A549 (cell line): ENCODE measurements around the gene ALOX15. TPM values are rescaled to one million over a fixed set of nuclear protein-coding genes. Genes with fewer than 3 reads are reported as not detected.

Experiments used
- ATAC-seq, 2 experiments: fragments of 200-7000 bp in 1 of 2; fragments of >200 bp in 1 of 2; cut with Nextera tagmentation in 1 of 2; cut with Tn5 transposase in 1 of 2; 3 replicates each; pipeline versions ENCODE4 v1.8.0 to v1.9.1; 2018 to 2020; ENCODE audit warnings: mild to moderate bottlenecking in 1 of 2, moderate library complexity in 1 of 2
- CTCF ChIA-PET: fragments of 300-600 bp; sonication (Branson Sonifier 250); formaldehyde crosslinking; extraction: SDS; loops from one replicate; lab custom pipeline; 2021; ENCODE audit warnings: antibody characterized with exemption, inconsistent platforms; lab: Yijun Ruan, JAX
- POLR2A ChIA-PET: fragments of 350-600 bp; formaldehyde crosslinking; extraction: SDS; loops from one replicate; lab custom pipeline; 2021; ENCODE audit warnings: antibody characterized with exemption, inconsistent platforms; lab: Yijun Ruan, JAX
- DNase-seq, 2 experiments: peaks; one replicate each; pipeline versions ENCODE4 v3.0.0 to v3.0.0-alpha.2; 2011 to 2016; ENCODE audit warnings: low read depth in 1 of 2, low spot score in 1 of 2
- FAIRE-seq: peaks from 2 replicates; lab custom pipeline; 2011; peaks lifted over from hg19 to GRCh38; lab: Jason Lieb, UNC
- H3K27ac ChIP-seq, 2 experiments: fragments of >200 bp; sonication (Bioruptor Twin); formaldehyde crosslinking; 3 replicates each; pipeline ENCODE4 v1.5.1; 2016 to 2017
- H3K4me1 ChIP-seq: fragments of >200 bp; sonication (Bioruptor Twin); formaldehyde crosslinking; 3 replicates; pipeline ENCODE4 v1.6.1; 2016
- H3K4me2 ChIP-seq: fragments of >200 bp; sonication (Bioruptor Twin); formaldehyde crosslinking; 3 replicates; pipeline ENCODE4 v1.6.1; 2016
- H3K4me3 ChIP-seq: fragments of >200 bp; sonication (Bioruptor Twin); formaldehyde crosslinking; 3 replicates; pipeline ENCODE4 v1.5.1; 2016
- H3K9me3 ChIP-seq: fragments of >200 bp; sonication (Bioruptor Twin); formaldehyde crosslinking; 3 replicates; pipeline ENCODE4 v1.6.1; 2016
- BHLHE40 ChIP-seq: IDR thresholded peaks from 2 replicates; pipeline ENCODE4 v1.6.1; 2012; ENCODE audit warnings: low read depth, low read length, inconsistent platforms
- CEBPB ChIP-seq, 2 experiments: fragments of >200 bp in 1 of 2; sonication (Bioruptor Twin) in 1 of 2; formaldehyde crosslinking in 1 of 2; IDR thresholded peaks; 2 replicates each; pipeline ENCODE4 v1.6.1; 2012 to 2016
- CHD2 ChIP-seq: fragments of 150-350 bp; IDR thresholded peaks from 2 replicates; pipeline ENCODE4 v1.6.1; 2014; ENCODE audit warnings: low read length; ENCODE audit not compliant: partially characterized antibody
- CHD4 ChIP-seq: fragments of 200-600 bp; sonication (generic); IDR thresholded peaks from 2 replicates; pipeline ENCODE4 v1.6.1; 2016; ENCODE audit warnings: antibody characterized with exemption, mild to moderate bottlenecking, borderline replicate concordance
- EP300 ChIP-seq, 2 experiments: fragments of >200 bp; sonication (Bioruptor Twin); formaldehyde crosslinking; IDR thresholded peaks; 2 replicates in 1 of 2; 3 replicates in 1 of 2; pipeline ENCODE4 v1.6.1; 2016 to 2017
- ESRRA ChIP-seq: fragments of 150-350 bp; IDR thresholded peaks from 2 replicates; pipeline ENCODE4 v1.6.1; 2014; ENCODE audit warnings: mild to moderate bottlenecking, low read length, borderline replicate concordance
- FOSB ChIP-seq: fragments of 250-450 bp; sonication (Bioruptor Pico); IDR thresholded peaks from 2 replicates; pipeline ENCODE4 v1.5.0; 2020; ENCODE audit warnings: mild to moderate bottlenecking, moderate library complexity
- FOSL2 ChIP-seq, 2 experiments: fragments of 450-650 bp in 1 of 2; fragments of >200 bp in 1 of 2; sonication (Bioruptor Twin) in 1 of 2; formaldehyde crosslinking; IDR thresholded peaks; 2 replicates each; pipeline versions ENCODE4 v1.5.0 to v1.6.1; 2016 to 2020; ENCODE audit warnings: mild to moderate bottlenecking in 1 of 2, moderate library complexity in 1 of 2
- HOXB13 ChIP-seq: fragments of 250-450 bp; sonication (Bioruptor Pico); IDR thresholded peaks from 2 replicates; pipeline ENCODE4 v1.5.0; 2020; ENCODE audit warnings: low read depth, mild to moderate bottlenecking, moderate library complexity
- HOXB5 ChIP-seq: fragments of 250-450 bp; sonication (Bioruptor Pico); IDR thresholded peaks from 2 replicates; pipeline ENCODE4 v1.5.0; 2020; ENCODE audit warnings: mild to moderate bottlenecking, moderate library complexity
- JUN ChIP-seq, 2 experiments: fragments of >200 bp; sonication (Bioruptor Twin); formaldehyde crosslinking; IDR thresholded peaks; 2 replicates in 1 of 2; 3 replicates in 1 of 2; pipeline ENCODE4 v1.6.1; 2016 to 2017
- NFE2L2 ChIP-seq: fragments of 150-350 bp; conservative IDR thresholded peaks from 2 replicates; pipeline ENCODE4 v1.6.1; 2014; ENCODE audit warnings: low read length
- POLR2A ChIP-seq: IDR thresholded peaks from 2 replicates; pipeline ENCODE4 v1.6.1; 2012; ENCODE audit warnings: mild to moderate bottlenecking, low read length
- RARB ChIP-seq: fragments of 250-450 bp; sonication (Bioruptor Pico); IDR thresholded peaks from 2 replicates; pipeline ENCODE4 v1.8.0; 2021; ENCODE audit warnings: mild to moderate bottlenecking, moderate library complexity
- RFX5 ChIP-seq: fragments of 450-650 bp; IDR thresholded peaks from 2 replicates; pipeline ENCODE4 v1.7.1; 2014; ENCODE audit warnings: antibody characterized with exemption, mild to moderate bottlenecking, moderate library complexity
- RNF2 ChIP-seq: fragments of 200-600 bp; sonication (generic); IDR thresholded peaks from 2 replicates; pipeline ENCODE4 v1.6.1; 2016; ENCODE audit warnings: low read depth, mild to moderate bottlenecking, antibody characterized with exemption, moderate library complexity, borderline replicate concordance
- SREBF2 ChIP-seq: fragments of 450-650 bp; IDR thresholded peaks from 2 replicates; pipeline ENCODE4 v1.6.1; 2014; ENCODE audit warnings: mild to moderate bottlenecking, moderate library complexity
- TFCP2L1 ChIP-seq: fragments of 250-450 bp; sonication (Bioruptor Pico); IDR thresholded peaks from 2 replicates; pipeline ENCODE4 v1.5.0; 2021; ENCODE audit warnings: mild to moderate bottlenecking
- ZFP36 ChIP-seq: fragments of 450-650 bp; IDR thresholded peaks from 2 replicates; pipeline ENCODE4 v1.6.1; 2014; ENCODE audit warnings: borderline replicate concordance; ENCODE audit not compliant: partially characterized antibody
- WGBS: methylation state at CpG from one replicate; pipeline ENCODE4 v1.1.6; 2017; ENCODE audit errors: missing lambda C conversion rate; 5-methylcytosine and 5-hydroxymethylcytosine counted together
- polyA plus RNA-seq, 4 experiments: library from polyadenylated mRNA; depleted of rRNA in 3 of 4; stranded (reverse); fragments of >200 nt; fragmentation: RNase III in 1 of 4; extraction: RNeasy Plus Mini Kit Qiagen cat#74134 plus additional on column Dnase treatment in 1 of 4; gene quantifications; 2 replicates in 3 of 4; 3 replicates in 1 of 4; pipeline ENCODE4 v1.2.3, GENCODE V29; 2011 to 2017
- TF ChIP-seq, protein P1 (sequence below): fragments of 200-600 bp; sonication (generic); IDR thresholded peaks from 2 replicates; pipeline ENCODE4 v1.6.1; 2016; ENCODE audit warnings: antibody characterized with exemption, mild to moderate bottlenecking, moderate library complexity
- TF ChIP-seq, protein P2 (sequence below): fragments of 250-450 bp; sonication (Bioruptor Pico); IDR thresholded peaks from 2 replicates; pipeline ENCODE4 v1.5.0; 2020; ENCODE audit warnings: low read depth, mild to moderate bottlenecking, moderate library complexity
- TF ChIP-seq, protein P3 (sequence below): fragments of 150-350 bp; IDR thresholded peaks from 2 replicates; pipeline ENCODE4 v1.6.1; 2014; ENCODE audit warnings: low read depth, mild to moderate bottlenecking, low read length
- TF ChIP-seq, protein P4 (sequence below): IDR thresholded peaks from 2 replicates; pipeline ENCODE4 v1.6.1; 2012
- TF ChIP-seq, protein P5 (sequence below): fragments of 450-650 bp; IDR thresholded peaks from 2 replicates; pipeline ENCODE4 v1.6.1; 2014; ENCODE audit warnings: antibody characterized with exemption

The ALOX15 gene
- polyA plus RNA-seq, 2 of the 4 experiments (the other 2 are of a cell fraction), result 0.08 to 0.12 TPM

DNA sequence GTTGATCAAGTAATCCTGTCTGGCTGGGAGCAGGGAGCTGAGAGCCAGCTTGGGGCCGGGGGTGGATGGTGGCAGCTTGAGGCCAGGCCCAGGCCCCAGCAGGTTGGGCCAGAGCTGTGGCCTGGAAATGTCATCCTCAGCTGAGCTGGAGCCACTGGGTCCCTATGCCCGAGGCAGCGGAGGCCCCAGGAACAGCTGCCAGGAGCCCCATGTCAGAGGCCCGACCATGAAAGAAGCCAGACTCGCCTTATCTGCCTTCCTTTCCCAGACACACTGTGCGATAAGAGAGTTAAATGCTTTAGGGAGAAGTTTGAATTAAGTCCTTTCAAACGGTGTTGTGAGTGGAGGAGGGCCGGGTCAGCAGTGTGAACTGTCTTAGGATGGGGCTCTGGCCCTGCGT lies 53.7 kb downstream of the ALOX15 start:
- Histone ChIP-seq H3K4me3 (no peak overlapping the region), H3K4me2 (no peak overlapping the region), H3K27ac (no peak overlapping the region), H3K9me3 (no peaks in the 10 kb centered on the region)
- ChIA-PET POLR2A (no interaction called here), CTCF (interaction anchor here (1.0 to 18.8 kb wide), 10 partner anchors 9 to 674 kb away, joined by 3 to 186 read pairs (median 4); no protein-coding TSS in a partner anchor)
- DNase-seq, result no peak
- 71% methylated on average over 9 of the region's 9 CpGs for WGBS
- FAIRE-seq, result no peak
- ATAC-seq, result no peak
- no peak for TF ChIP-seq HOXB5 (CRISPR knock-in tag)
- no peak for TF ChIP-seq NFE2L2
- TF ChIP-seq HOXB13 (CRISPR knock-in tag), result no peak
- no peak for TF ChIP-seq EP300 (IDR thresholded peaks at IDR 0.05)
- TF ChIP-seq, protein P1, sequence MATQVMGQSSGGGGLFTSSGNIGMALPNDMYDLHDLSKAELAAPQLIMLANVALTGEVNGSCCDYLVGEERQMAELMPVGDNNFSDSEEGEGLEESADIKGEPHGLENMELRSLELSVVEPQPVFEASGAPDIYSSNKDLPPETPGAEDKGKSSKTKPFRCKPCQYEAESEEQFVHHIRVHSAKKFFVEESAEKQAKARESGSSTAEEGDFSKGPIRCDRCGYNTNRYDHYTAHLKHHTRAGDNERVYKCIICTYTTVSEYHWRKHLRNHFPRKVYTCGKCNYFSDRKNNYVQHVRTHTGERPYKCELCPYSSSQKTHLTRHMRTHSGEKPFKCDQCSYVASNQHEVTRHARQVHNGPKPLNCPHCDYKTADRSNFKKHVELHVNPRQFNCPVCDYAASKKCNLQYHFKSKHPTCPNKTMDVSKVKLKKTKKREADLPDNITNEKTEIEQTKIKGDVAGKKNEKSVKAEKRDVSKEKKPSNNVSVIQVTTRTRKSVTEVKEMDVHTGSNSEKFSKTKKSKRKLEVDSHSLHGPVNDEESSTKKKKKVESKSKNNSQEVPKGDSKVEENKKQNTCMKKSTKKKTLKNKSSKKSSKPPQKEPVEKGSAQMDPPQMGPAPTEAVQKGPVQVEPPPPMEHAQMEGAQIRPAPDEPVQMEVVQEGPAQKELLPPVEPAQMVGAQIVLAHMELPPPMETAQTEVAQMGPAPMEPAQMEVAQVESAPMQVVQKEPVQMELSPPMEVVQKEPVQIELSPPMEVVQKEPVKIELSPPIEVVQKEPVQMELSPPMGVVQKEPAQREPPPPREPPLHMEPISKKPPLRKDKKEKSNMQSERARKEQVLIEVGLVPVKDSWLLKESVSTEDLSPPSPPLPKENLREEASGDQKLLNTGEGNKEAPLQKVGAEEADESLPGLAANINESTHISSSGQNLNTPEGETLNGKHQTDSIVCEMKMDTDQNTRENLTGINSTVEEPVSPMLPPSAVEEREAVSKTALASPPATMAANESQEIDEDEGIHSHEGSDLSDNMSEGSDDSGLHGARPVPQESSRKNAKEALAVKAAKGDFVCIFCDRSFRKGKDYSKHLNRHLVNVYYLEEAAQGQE, result no peak
- TF ChIP-seq RARB (CRISPR knock-in tag), result no peak
- TF ChIP-seq, protein P2, sequence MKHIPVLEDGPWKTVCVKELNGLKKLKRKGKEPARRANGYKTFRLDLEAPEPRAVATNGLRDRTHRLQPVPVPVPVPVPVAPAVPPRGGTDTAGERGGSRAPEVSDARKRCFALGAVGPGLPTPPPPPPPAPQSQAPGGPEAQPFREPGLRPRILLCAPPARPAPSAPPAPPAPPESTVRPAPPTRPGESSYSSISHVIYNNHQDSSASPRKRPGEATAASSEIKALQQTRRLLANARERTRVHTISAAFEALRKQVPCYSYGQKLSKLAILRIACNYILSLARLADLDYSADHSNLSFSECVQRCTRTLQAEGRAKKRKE, result no peak
- TF ChIP-seq, protein P3, sequence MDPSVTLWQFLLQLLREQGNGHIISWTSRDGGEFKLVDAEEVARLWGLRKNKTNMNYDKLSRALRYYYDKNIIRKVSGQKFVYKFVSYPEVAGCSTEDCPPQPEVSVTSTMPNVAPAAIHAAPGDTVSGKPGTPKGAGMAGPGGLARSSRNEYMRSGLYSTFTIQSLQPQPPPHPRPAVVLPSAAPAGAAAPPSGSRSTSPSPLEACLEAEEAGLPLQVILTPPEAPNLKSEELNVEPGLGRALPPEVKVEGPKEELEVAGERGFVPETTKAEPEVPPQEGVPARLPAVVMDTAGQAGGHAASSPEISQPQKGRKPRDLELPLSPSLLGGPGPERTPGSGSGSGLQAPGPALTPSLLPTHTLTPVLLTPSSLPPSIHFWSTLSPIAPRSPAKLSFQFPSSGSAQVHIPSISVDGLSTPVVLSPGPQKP, result no peak
- no peak for TF ChIP-seq RFX5
- TF ChIP-seq BHLHE40, result no peak
- TF ChIP-seq, protein P4, sequence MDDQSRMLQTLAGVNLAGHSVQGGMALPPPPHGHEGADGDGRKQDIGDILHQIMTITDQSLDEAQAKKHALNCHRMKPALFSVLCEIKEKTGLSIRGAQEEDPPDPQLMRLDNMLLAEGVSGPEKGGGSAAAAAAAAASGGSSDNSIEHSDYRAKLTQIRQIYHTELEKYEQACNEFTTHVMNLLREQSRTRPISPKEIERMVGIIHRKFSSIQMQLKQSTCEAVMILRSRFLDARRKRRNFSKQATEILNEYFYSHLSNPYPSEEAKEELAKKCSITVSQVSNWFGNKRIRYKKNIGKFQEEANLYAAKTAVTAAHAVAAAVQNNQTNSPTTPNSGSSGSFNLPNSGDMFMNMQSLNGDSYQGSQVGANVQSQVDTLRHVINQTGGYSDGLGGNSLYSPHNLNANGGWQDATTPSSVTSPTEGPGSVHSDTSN, result no peak
- no peak for TF ChIP-seq POLR2A
- no peak for TF ChIP-seq ZFP36
- TF ChIP-seq, all 56 proteins: peak for 0
- H3K4me1 ChIP-seq, result peaks cover 12% of the 10 kb centered on the region; the same call in 2 of the 3 replicates

DNA sequence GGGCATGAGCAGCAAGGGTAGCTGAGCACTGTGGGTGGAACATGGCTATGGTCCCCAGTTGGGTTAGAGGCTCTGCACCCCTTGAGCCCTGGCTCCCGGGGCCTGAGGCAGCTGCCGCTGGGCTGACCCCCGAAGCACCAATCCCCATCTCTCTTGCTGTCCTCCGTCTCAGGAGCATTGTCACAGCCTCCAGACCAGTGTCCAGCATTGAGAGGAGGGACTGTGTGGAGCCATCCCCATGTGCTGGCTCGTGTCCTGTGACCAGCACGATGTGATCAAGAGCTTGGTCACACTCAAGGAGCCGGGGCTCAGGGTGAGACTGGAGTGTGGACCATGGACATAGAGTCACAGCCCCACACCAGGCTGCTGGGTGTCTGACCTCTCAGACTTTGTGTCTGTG lies 54.3 kb downstream of the ALOX15 start:
- CTCF ChIA-PET, result interaction anchor here (1.0 to 18.8 kb wide), 12 partner anchors 10 to 673 kb away, joined by 3 to 186 read pairs (median 4); no protein-coding TSS in a partner anchor
- ATAC-seq, result no peak

More for the DNA sequence above, 54.3 kb downstream of the ALOX15 start:
- peaks cover 12% of the 10 kb centered on the region; the same call in 2 of the 3 replicates for H3K4me1 ChIP-seq
- H3K9me3 ChIP-seq, result no peaks in the 10 kb centered on the region
- no peak for TF ChIP-seq FOSB (CRISPR knock-in tag)
- no peak for TF ChIP-seq BHLHE40
- TF ChIP-seq, protein P5, sequence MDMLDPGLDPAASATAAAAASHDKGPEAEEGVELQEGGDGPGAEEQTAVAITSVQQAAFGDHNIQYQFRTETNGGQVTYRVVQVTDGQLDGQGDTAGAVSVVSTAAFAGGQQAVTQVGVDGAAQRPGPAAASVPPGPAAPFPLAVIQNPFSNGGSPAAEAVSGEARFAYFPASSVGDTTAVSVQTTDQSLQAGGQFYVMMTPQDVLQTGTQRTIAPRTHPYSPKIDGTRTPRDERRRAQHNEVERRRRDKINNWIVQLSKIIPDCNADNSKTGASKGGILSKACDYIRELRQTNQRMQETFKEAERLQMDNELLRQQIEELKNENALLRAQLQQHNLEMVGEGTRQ, result no peak
- no peak for TF ChIP-seq CHD2
- no peak for TF ChIP-seq RARB (CRISPR knock-in tag)
- TF ChIP-seq ESRRA, result no peak
- no peak for TF ChIP-seq NFE2L2
- TF ChIP-seq SREBF2, result no peak
- TF ChIP-seq, protein P2, result no peak
- no peak for TF ChIP-seq JUN (IDR thresholded peaks at IDR 0.05)
- TF ChIP-seq, protein P4, result no peak
- no peak for TF ChIP-seq FOSL2 (IDR thresholded peaks at IDR 0.05)
- no peak for TF ChIP-seq FOSL2 (CRISPR knock-in tag; IDR thresholded peaks at IDR 0.05)
- TF ChIP-seq CHD4, result no peak
- no peak for TF ChIP-seq RNF2
- TF ChIP-seq CEBPB (IDR thresholded peaks at IDR 0.05), result no peak
- TF ChIP-seq, protein P3, result no peak
- no peak for TF ChIP-seq TFCP2L1 (CRISPR knock-in tag)
- POLR2A ChIA-PET, result interaction anchor here (1.0 kb wide), 1 partner anchor 32 kb away, joined by 3 read pairs; the partner anchor contains the start of gene MYBBP1A
- H3K4me2 ChIP-seq, result no peak overlapping the region
- no peak for DNase-seq
- no peak for FAIRE-seq
- H3K27ac ChIP-seq, result no peak overlapping the region
- 70% methylated on average over 7 of the region's 7 CpGs for WGBS
- no peak overlapping the region for H3K4me3 ChIP-seq
